Measurements from ENCODE around the gene IMP3. TPM values are rescaled to one million over a fixed set of nuclear protein-coding genes. Genes with fewer than 3 reads are reported as not detected.
"Not testable (repeated sequence)": the region's sequence is repeated elsewhere in the genome, so short reads cannot be mapped to it uniquely, and the experiment has no call there.

The IMP3 gene
- 100 to 1,000 TPM in 2 of 9 donors, 10 to 100 TPM in 7; 37.1 to 151 (median 44.5) TPM for total RNA-seq
- polyA plus RNA-seq: 10 to 100 TPM; 38.4 to 88.1 TPM
- long read RNA-seq, donor 1, transcript IMP3-202 (1 exons, 1,237 nt): major isoform, 85 of 88 reads
- long read RNA-seq, donor 1, partial matches to known transcripts: 0 of 88 reads
- long read RNA-seq, donor 1, other reads (novel, unspliced or antisense): 3 of 88 reads
- long read RNA-seq, donor 2, transcript IMP3-202 (1 exons, 1,237 nt): major isoform, 140 of 141 reads
- long read RNA-seq, donor 2, partial matches to known transcripts: 0 of 141 reads
- long read RNA-seq, donor 2, other reads (novel, unspliced or antisense): 1 of 141 reads
- long read RNA-seq, donor 3, transcript IMP3-202 (1 exons, 1,237 nt): major isoform, 45 of 45 reads
- long read RNA-seq, donor 3, partial matches to known transcripts: 0 of 45 reads
- long read RNA-seq, donor 3, other reads (novel, unspliced or antisense): 0 of 45 reads

- peak; percentile 82 to 97 for TF ChIP-seq POLR2A (IDR thresholded peaks at IDR 0.05)
- peak in 1 of 12 donors; percentile 23 for TF ChIP-seq CTCF (IDR thresholded peaks at IDR 0.05)
- ATAC-seq: peak; percentile 98 to 99 (median 98)
- 0 to 1% (median 0%) methylated on average over 55 to 83 of the region's 83 CpGs for WGBS, 4 donors
- intact Hi-C loops (cut with DNase I): loop anchor here in 8 of 10 donors (5.0 to 10.0 kb wide), 5 partner anchors 32 to 275 kb away; partner anchors contain the start of genes SIN3A (in 3 of the 8) and MAN2C1 (in 1 of the 8)
- H3K9me3 ChIP-seq: no peaks in the 10 kb centered on the region
- peaks cover 0 to 12% (median 0%) of the 10 kb centered on the region in 9 donors for H3K36me3 ChIP-seq
- peaks cover 9 to 44% (median 30%) of the 10 kb centered on the region in 12 donors for H3K4me1 ChIP-seq
- peak; percentile 95 to 97 (median 95) for DNase-seq
- peak within 1 kb of the TSS; percentile 71 to 99 (median 86) for H3K4me3 ChIP-seq
- H3K27ac ChIP-seq: peak within 1 kb of the TSS; percentile 86 to 99 (median 94)
- no peaks in the 10 kb centered on the region for H3K27me3 ChIP-seq
These were observed at the start of gene IMP3 for GRCh38 chr15:75639709-75640482. TSS of gene IMP3 (minus strand) at chr15:75640224. CDS start at chr15:75640168, 56 bp downstream.

- not testable (repeated sequence) for H3K4me3 ChIP-seq, H3K27me3 ChIP-seq, ATAC-seq, DNase-seq, H3K9me3 ChIP-seq, H3K27ac ChIP-seq
- 86 to 94% (median 93%) methylated on average over 9 to 20 of the region's 20 CpGs for WGBS, 4 donors
- intact Hi-C loops (cut with DNase I): loop anchor here in 9 of 10 donors (5.0 to 10.0 kb wide), 7 partner anchors 33 to 325 kb away; partner anchors contain the start of gene MAN2C1 (in 4 of the 9)
- Histone ChIP-seq H3K4me1 (peaks cover 0 to 15% (median 13%) of the 10 kb centered on the region in 12 donors), H3K36me3 (peaks cover 0 to 30% (median 2%) of the 10 kb centered on the region in 9 donors)
These were observed 49.4 kb upstream of the IMP3 start for GRCh38 chr15:75689429-75689828.

GRCh38 chr15:75688831-75689230, 48.8 kb upstream of the IMP3 start:
- Histone ChIP-seq H3K36me3 (peaks cover 0 to 30% (median 3%) of the 10 kb centered on the region in 9 donors), H3K27ac (peak overlapping the region in 1 of 12 donors; percentile 30), H3K4me3 (no peak overlapping the region), H3K27me3 (no peaks in the 10 kb centered on the region), H3K4me1 (peaks cover 0 to 13% (median 8%) of the 10 kb centered on the region in 12 donors), H3K9me3 (no peaks in the 10 kb centered on the region)
- TF ChIP-seq POLR2A (IDR thresholded peaks at IDR 0.05) (no peak), CTCF (IDR thresholded peaks at IDR 0.05) (no peak)
- ATAC-seq: no peak
- intact Hi-C loops (cut with DNase I): loop anchor here in 9 of 10 donors (5.0 to 10.0 kb wide), 7 partner anchors 33 to 324 kb away; partner anchors contain the start of gene MAN2C1 (in 4 of the 9)
- DNase-seq: no peak
- 94 to 97% (median 95%) methylated on average over 8 to 26 of the region's 26 CpGs for WGBS, 4 donors

GRCh38 chr15:75688278-75688557, 48.2 kb upstream of the IMP3 start:
- DNase-seq (no peak), ATAC-seq (no peak)
- no peaks in the 10 kb centered on the region for H3K27me3 ChIP-seq
- H3K36me3 ChIP-seq: peaks cover 0 to 30% (median 3%) of the 10 kb centered on the region in 9 donors
- H3K4me3 ChIP-seq: no peak overlapping the region
- H3K4me1 ChIP-seq: peaks cover 0 to 12% (median 6%) of the 10 kb centered on the region in 12 donors
- WGBS, 4 donors: 89 to 95% (median 92%) methylated on average over 7 of the region's 7 CpGs
- H3K9me3 ChIP-seq: no peaks in the 10 kb centered on the region
- no peak for TF ChIP-seq POLR2A (IDR thresholded peaks at IDR 0.05)
- TF ChIP-seq CTCF (IDR thresholded peaks at IDR 0.05): no peak
- peak overlapping the region in 1 of 12 donors; percentile 30 for H3K27ac ChIP-seq
- intact Hi-C loops (cut with DNase I): loop anchor here in 9 of 10 donors (5.0 to 10.0 kb wide), 7 partner anchors 34 to 323 kb away; partner anchors contain the start of gene MAN2C1 (in 4 of the 9)
